Lower lobe of right lung (tissue), 2 donors: ENCODE data around the gene AFF3. TPM values are rescaled to one million over a fixed set of nuclear protein-coding genes. Genes with fewer than 3 reads are reported as not detected.

Experiments used
- ATAC-seq, 2 donors: fragments of 200-7000 bp; cut with Tn5 transposase; one replicate each; pipeline ENCODE4 v1.9.1; 2020 to 2022; ENCODE audit warnings: mild to moderate bottlenecking in 2 of 2, moderate library complexity in 2 of 2
- DNase-seq: peaks from one replicate; pipeline ENCODE4 v3.0.0-alpha.2; 2020
- H3K27ac ChIP-seq: fragments of 200-600 bp; one replicate; pipeline ENCODE4 v1.8.0; 2022
- H3K27me3 ChIP-seq: fragments of 200-600 bp; one replicate; pipeline ENCODE4 v1.8.0; 2022; ENCODE audit warnings: low read depth
- H3K36me3 ChIP-seq: fragments of 200-600 bp; one replicate; pipeline ENCODE4 v1.8.0; 2022; ENCODE audit warnings: mild to moderate bottlenecking
- H3K4me1 ChIP-seq: fragments of 200-600 bp; one replicate; pipeline ENCODE4 v1.8.0; 2022
- H3K4me3 ChIP-seq: fragments of 200-600 bp; one replicate; pipeline ENCODE4 v1.8.0; 2022; ENCODE audit warnings: mild to moderate bottlenecking
- H3K9me3 ChIP-seq: fragments of 200-600 bp; one replicate; pipeline ENCODE4 v1.8.0; 2022
- CTCF ChIP-seq: fragments of 200-600 bp; IDR thresholded peaks from one replicate; pipeline ENCODE4 v1.8.0; 2022; ENCODE audit warnings: antibody characterized with exemption, mild to moderate bottlenecking
- intact Hi-C: fragments of 100-400 bp; cut with DNase I; formaldehyde crosslinking; loops from one replicate; pipeline ENCODE4 v1.11.0; 2022
- total RNA-seq: library from RNA; stranded (reverse); fragmentation: NEBNext Ultra II Directional; extraction: Animal tissue kit (Norgen Biotek cat#: 25700); gene quantifications from one replicate; pipeline ENCODE4 v1.2.1, GENCODE V29; 2021
- donor health status: DM: no; HTN: yes; CAD: no; lungs with severe emphysema.

Gene AFF3
- total RNA-seq, 1 donor from 2014 or later: 57.3 TPM

- Histone ChIP-seq H3K4me1 (no peaks in the 10 kb centered on the region), H3K9me3 (no peaks in the 10 kb centered on the region), H3K36me3 (no peaks in the 10 kb centered on the region), H3K4me3 (no peak overlapping the region), H3K27me3 (no peaks in the 10 kb centered on the region), H3K27ac (no peak overlapping the region)
- no peak for TF ChIP-seq CTCF
- no peak for DNase-seq
- ATAC-seq: no peak
- intact Hi-C loops: no loop called here
These were observed 333.8 kb downstream of the AFF3 start for GRCh38 chr2:99808361-99809200.

GRCh38 chr2:99806758-99807157 is 335.6 kb downstream of the AFF3 start:
- H3K4me3 ChIP-seq: no peak overlapping the region
- DNase-seq (no peak), ATAC-seq (no peak)
- intact Hi-C loops: no loop called here
- H3K27me3 ChIP-seq: no peaks in the 10 kb centered on the region
- H3K27ac ChIP-seq: no peak overlapping the region
- no peaks in the 10 kb centered on the region for H3K36me3 ChIP-seq
- H3K9me3 ChIP-seq: no peaks in the 10 kb centered on the region
- no peak for TF ChIP-seq CTCF
- H3K4me1 ChIP-seq: no peaks in the 10 kb centered on the region

GRCh38 chr2:99805930-99806476 is 336.4 kb downstream of the AFF3 start:
- Histone ChIP-seq H3K36me3 (no peaks in the 10 kb centered on the region), H3K27ac (no peak overlapping the region), H3K9me3 (no peaks in the 10 kb centered on the region), H3K4me1 (no peaks in the 10 kb centered on the region), H3K27me3 (no peaks in the 10 kb centered on the region), H3K4me3 (no peak overlapping the region)
- TF ChIP-seq CTCF: no peak
- ATAC-seq: no peak
- intact Hi-C loops: no loop called here
- no peak for DNase-seq

- intact Hi-C loops: no loop called here
- Histone ChIP-seq H3K4me1 (no peaks in the 10 kb centered on the region), H3K27ac (no peak overlapping the region), H3K4me3 (no peak overlapping the region), H3K27me3 (no peaks in the 10 kb centered on the region), H3K36me3 (no peaks in the 10 kb centered on the region), H3K9me3 (no peaks in the 10 kb centered on the region)
- DNase-seq (no peak), ATAC-seq (no peak)
- TF ChIP-seq CTCF: no peak
These were observed 338.5 kb downstream of the AFF3 start for GRCh38 chr2:99803846-99804245.

- Histone ChIP-seq H3K27ac (no peak overlapping the region), H3K4me3 (no peak overlapping the region), H3K4me1 (no peaks in the 10 kb centered on the region), H3K27me3 (no peaks in the 10 kb centered on the region), H3K36me3 (no peaks in the 10 kb centered on the region), H3K9me3 (no peaks in the 10 kb centered on the region)
- ATAC-seq (no peak), DNase-seq (no peak)
- intact Hi-C loops: no loop called here
- no peak for TF ChIP-seq CTCF
These were observed 339.7 kb downstream of the AFF3 start for GRCh38 chr2:99802734-99803133.
